Left kidney (tissue), 1 donor: ENCODE data around the gene ZNF33B. TPM values are rescaled to one million over a fixed set of nuclear protein-coding genes. Genes with fewer than 3 reads are reported as not detected.

Source experiments
- polyA plus RNA-seq: library from polyadenylated mRNA; unstranded; fragments of 120-200 nt; gene quantifications from one replicate; pipeline ENCODE4 v1.2.1, GENCODE V29; 2013; ENCODE audit not compliant: insufficient read length

The ZNF33B gene
- polyA plus RNA-seq, 1 donor: 61.2 TPM

Other genes starting within 250 kb of the ZNF33B start
- gene BMS1, start 144.2 kb upstream of the ZNF33B start, polyA plus RNA-seq: 26.7 TPM